Sigmoid colon (tissue), 7 donors: ENCODE data around the gene PADI1. TPM values are rescaled to one million over a fixed set of nuclear protein-coding genes. Genes with fewer than 3 reads are reported as not detected.

Experiments used
- DNase-seq: peaks from one replicate; pipeline ENCODE4 v3.0.0-alpha.2; 2019
- H3K27ac ChIP-seq, 4 donors: fragments of 200-600 bp; sonication (generic); one replicate each; pipeline ENCODE4 v1.5.1; 2016 to 2019; ENCODE audit warnings: mild to moderate bottlenecking in 1 of 4
- H3K27me3 ChIP-seq, 3 donors: fragments of 200-600 bp; sonication (generic); one replicate each; pipeline ENCODE4 v1.5.1; 2019; ENCODE audit warnings: mild to moderate bottlenecking in 1 of 3
- H3K36me3 ChIP-seq, 4 donors: fragments of 200-600 bp; sonication (generic); one replicate each; pipeline ENCODE4 v1.5.1; 2016 to 2019
- H3K4me1 ChIP-seq, 4 donors: fragments of 200-600 bp; sonication (generic); one replicate each; pipeline ENCODE4 v1.5.1; 2017 to 2019
- H3K4me3 ChIP-seq, 4 donors: fragments of 200-600 bp; sonication (generic); one replicate each; pipeline ENCODE4 v1.5.1; 2017 to 2019; ENCODE audit warnings: mild to moderate bottlenecking in 2 of 4, moderate library complexity in 1 of 4
- H3K9me3 ChIP-seq, 4 donors: fragments of 200-600 bp in 3 of 4; sonication (generic) in 3 of 4; one replicate each; pipeline versions ENCODE4 v1.5.1 to v1.6.1; 2013 to 2019
- EP300 ChIP-seq, 4 donors: sonication (generic); formaldehyde crosslinking; IDR thresholded peaks; one replicate each; pipeline ENCODE4 v1.6.1; 2017; ENCODE audit warnings: antibody characterized with exemption in 4 of 4
- POLR2A ChIP-seq, 2 donors: fragments of 450-650 bp; IDR thresholded peaks; one replicate each; pipeline ENCODE4 v1.6.1; 2016; ENCODE audit warnings: antibody characterized with exemption in 2 of 2, mild to moderate bottlenecking in 2 of 2, moderate library complexity in 2 of 2
- POLR2AphosphoS5 ChIP-seq, 4 donors: sonication (generic); formaldehyde crosslinking; IDR thresholded peaks; one replicate each; pipeline ENCODE4 v1.6.1; 2017; ENCODE audit warnings: antibody characterized with exemption in 4 of 4
- WGBS, 2 donors: extraction: QIAGEN DNeasy Blood & Tissue Kit; methylation state at CpG; one replicate each; pipeline ENCODE4 v1.1.7; 2013; 5-methylcytosine and 5-hydroxymethylcytosine counted together
- intact Hi-C: fragments of 100-400 bp; cut with DNase I; formaldehyde crosslinking; loops from one replicate; pipeline ENCODE4 v1.15.1; 2023
- polyA plus RNA-seq, 3 donors: library from polyadenylated mRNA; stranded (reverse); fragments of 200-250 nt; gene quantifications; one replicate each; pipeline ENCODE4 v1.2.3, GENCODE V29; 2013
- total RNA-seq, 4 donors: library from RNA; depleted of rRNA; stranded (reverse); fragments of >200 nt; gene quantifications; one replicate each; pipeline ENCODE4 v1.1.0, GENCODE V29; 2016
- TF ChIP-seq, protein P1 (sequence below), 4 experiments: fragments of 450-650 bp in 3 of 4; fragments of 200-600 bp in 1 of 4; IDR thresholded peaks; one replicate each; pipeline ENCODE4 v1.5.1; 2016 to 2019; ENCODE audit warnings: antibody characterized with exemption in 4 of 4, mild to moderate bottlenecking in 3 of 4, moderate library complexity in 2 of 4
- donor health status: healthy with polysubstance abuse.
- donor health status: Bipolar disorder and iron deficiency.
- donor health status: healthy.

The PADI1 gene
- total and polyA plus RNA-seq, 7 donors, result under 0.01 to 0.92 (median 0.63) TPM; not detected in 4

DNA sequence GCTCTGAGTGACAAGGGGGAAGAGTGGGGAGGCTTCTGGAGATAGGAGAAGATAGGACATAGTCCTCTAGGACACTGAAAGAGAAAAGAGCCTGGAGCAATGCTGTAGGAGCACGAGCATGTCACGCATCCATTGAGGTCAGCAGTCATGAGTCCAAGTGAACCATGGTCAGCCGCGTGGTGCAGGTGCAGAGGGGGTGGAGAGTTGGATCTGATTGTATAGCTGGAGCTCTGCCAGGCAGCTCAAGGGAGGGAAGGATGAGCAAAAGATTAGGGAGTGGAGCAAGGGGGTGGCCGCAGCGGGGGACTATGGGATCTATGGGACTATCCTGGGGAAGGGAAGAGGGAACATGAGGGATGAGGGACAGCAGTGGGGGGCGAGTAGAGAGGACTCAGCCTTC lies 14.0 kb downstream of the PADI1 start:
- H3K27me3 ChIP-seq, result peaks cover 7 to 18% (median 8%) of the 10 kb centered on the region in 3 donors
- no peak for TF ChIP-seq POLR2AphosphoS5 (IDR thresholded peaks at IDR 0.05)
- TF ChIP-seq EP300 (IDR thresholded peaks at IDR 0.05), result no peak
- TF ChIP-seq POLR2A (IDR thresholded peaks at IDR 0.05), result no peak
- TF ChIP-seq, protein P1, sequence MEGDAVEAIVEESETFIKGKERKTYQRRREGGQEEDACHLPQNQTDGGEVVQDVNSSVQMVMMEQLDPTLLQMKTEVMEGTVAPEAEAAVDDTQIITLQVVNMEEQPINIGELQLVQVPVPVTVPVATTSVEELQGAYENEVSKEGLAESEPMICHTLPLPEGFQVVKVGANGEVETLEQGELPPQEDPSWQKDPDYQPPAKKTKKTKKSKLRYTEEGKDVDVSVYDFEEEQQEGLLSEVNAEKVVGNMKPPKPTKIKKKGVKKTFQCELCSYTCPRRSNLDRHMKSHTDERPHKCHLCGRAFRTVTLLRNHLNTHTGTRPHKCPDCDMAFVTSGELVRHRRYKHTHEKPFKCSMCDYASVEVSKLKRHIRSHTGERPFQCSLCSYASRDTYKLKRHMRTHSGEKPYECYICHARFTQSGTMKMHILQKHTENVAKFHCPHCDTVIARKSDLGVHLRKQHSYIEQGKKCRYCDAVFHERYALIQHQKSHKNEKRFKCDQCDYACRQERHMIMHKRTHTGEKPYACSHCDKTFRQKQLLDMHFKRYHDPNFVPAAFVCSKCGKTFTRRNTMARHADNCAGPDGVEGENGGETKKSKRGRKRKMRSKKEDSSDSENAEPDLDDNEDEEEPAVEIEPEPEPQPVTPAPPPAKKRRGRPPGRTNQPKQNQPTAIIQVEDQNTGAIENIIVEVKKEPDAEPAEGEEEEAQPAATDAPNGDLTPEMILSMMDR (IDR thresholded peaks at IDR 0.05), result no peak
- no peak for DNase-seq
- no peak overlapping the region for H3K27ac ChIP-seq
- no peak overlapping the region for H3K4me3 ChIP-seq
- no peaks in the 10 kb centered on the region for H3K36me3 ChIP-seq
- WGBS, 2 donors, result 30 to 66% methylated on average over 7 of the region's 7 CpGs
- intact Hi-C loops, result no loop called here
- no peaks in the 10 kb centered on the region for H3K9me3 ChIP-seq
- no peaks in the 10 kb centered on the region for H3K4me1 ChIP-seq

DNA sequence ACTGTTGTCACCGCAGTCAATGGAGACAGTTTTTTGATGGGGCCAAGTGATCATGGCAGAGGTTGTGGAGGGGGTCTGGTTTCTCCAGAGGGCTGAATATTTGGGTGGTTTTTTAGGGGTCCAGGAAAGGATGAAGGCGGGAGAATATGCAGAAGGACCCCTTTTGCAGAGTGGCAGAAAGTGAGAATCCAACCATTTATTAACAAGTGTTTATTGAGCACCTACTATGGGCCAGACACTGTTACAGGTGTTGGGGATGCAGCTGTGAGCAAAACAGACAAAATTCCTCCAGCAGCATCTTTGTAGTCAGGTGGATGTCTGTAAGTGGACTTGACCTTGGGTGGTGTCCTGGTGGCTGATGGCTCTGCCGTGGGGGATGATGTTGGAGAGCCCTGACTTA lies 15.4 kb downstream of the PADI1 start:
- Histone ChIP-seq H3K4me3 (no peak overlapping the region), H3K4me1 (no peaks in the 10 kb centered on the region), H3K9me3 (no peaks in the 10 kb centered on the region), H3K27me3 (peaks cover 0 to 7% (median 0%) of the 10 kb centered on the region in 3 donors), H3K36me3 (no peaks in the 10 kb centered on the region), H3K27ac (no peak overlapping the region)
- no peak for TF ChIP-seq EP300 (IDR thresholded peaks at IDR 0.05)
- TF ChIP-seq, protein P1 (IDR thresholded peaks at IDR 0.05), result no peak
- TF ChIP-seq POLR2A (IDR thresholded peaks at IDR 0.05), result no peak
- no peak for TF ChIP-seq POLR2AphosphoS5 (IDR thresholded peaks at IDR 0.05)
- intact Hi-C loops, result no loop called here
- no peak for DNase-seq
- 84 to 87% methylated on average over 3 of the region's 3 CpGs for WGBS, 2 donors

DNA sequence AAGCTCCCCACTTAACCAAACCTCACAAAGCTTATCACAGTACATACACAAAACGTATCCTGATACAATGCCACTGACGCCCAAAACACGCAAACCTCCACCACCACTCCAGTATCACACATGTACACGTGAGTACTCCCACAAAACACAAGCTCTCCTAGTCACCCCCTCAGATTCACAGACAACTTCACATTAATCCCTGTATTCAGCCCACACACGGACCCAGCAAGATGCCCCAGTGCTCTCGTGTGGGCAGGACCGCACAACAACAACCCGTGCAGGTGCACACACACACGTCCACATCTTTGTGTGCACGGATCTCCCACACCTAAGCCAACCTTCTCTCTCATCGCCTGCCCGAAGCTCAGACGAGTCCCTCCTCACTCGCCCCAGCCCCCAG lies 17.6 kb downstream of the PADI1 start:
- no peaks in the 10 kb centered on the region for H3K27me3 ChIP-seq
- no peak overlapping the region for H3K4me3 ChIP-seq
- H3K36me3 ChIP-seq, result no peaks in the 10 kb centered on the region
- H3K4me1 ChIP-seq, result no peaks in the 10 kb centered on the region
- 88 to 92% methylated on average over 14 of the region's 14 CpGs for WGBS, 2 donors
- H3K27ac ChIP-seq, result no peak overlapping the region
- H3K9me3 ChIP-seq, result no peaks in the 10 kb centered on the region
- TF ChIP-seq EP300 (IDR thresholded peaks at IDR 0.05) (no peak), POLR2A (IDR thresholded peaks at IDR 0.05) (no peak), POLR2AphosphoS5 (IDR thresholded peaks at IDR 0.05) (no peak)
- TF ChIP-seq, protein P1 (IDR thresholded peaks at IDR 0.05), result no peak
- no peak for DNase-seq
- intact Hi-C loops, result no loop called here

DNA sequence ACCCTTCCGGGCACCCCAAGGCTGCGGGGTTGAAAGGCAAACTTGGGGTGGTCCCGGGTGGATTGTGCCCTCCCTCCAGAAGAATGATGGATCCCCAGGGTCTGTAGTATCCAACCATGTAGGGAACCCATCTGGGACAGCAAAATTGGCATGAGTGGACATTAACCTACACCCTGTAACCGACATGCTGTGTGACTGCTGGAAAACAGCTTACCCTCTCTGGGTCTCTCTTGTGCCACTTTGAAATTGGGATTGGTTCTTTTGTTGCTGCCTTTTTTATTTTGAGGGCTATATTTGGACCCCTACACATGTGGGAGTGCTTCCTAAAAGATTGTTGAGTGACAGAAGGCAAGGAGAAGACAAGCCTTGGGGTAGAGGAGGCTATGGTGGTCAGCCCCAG lies 19.5 kb downstream of the PADI1 start:
- Histone ChIP-seq H3K36me3 (no peaks in the 10 kb centered on the region), H3K9me3 (no peaks in the 10 kb centered on the region), H3K27ac (no peak overlapping the region), H3K4me1 (no peaks in the 10 kb centered on the region), H3K27me3 (no peaks in the 10 kb centered on the region), H3K4me3 (no peak overlapping the region)
- WGBS, 2 donors, result 93 to 95% methylated on average over 4 of the region's 4 CpGs
- TF ChIP-seq, protein P1 (IDR thresholded peaks at IDR 0.05), result no peak
- intact Hi-C loops, result no loop called here
- DNase-seq, result no peak

DNA sequence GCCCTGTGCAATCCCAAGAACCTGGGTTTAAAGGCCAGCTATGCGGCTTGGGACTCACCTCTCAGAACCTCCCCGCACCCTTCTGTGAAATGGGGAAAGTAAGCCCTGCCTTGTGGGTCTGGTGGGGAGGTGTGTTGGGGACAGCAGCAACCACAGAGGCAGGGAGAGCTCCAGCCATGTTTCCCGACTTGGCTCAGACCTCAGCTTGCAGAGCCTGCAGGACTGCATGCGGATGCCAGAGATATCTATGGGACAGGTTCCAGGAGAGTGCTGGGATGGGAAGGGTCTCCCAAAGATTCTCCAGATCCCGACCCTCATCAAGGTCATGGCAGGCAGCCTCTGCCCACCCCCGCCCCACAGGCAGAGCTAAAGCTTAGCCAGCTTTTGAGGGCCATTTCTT lies 20.2 kb downstream of the PADI1 start:
- no peaks in the 10 kb centered on the region for H3K4me1 ChIP-seq
- DNase-seq, result no peak
- WGBS, 2 donors, result 85 to 90% methylated on average over 6 of the region's 6 CpGs

More for the DNA sequence above, 20.2 kb downstream of the PADI1 start:
- Histone ChIP-seq H3K4me3 (no peak overlapping the region), H3K27ac (no peak overlapping the region), H3K9me3 (no peaks in the 10 kb centered on the region), H3K36me3 (no peaks in the 10 kb centered on the region), H3K27me3 (no peaks in the 10 kb centered on the region)
- intact Hi-C loops, result no loop called here
- TF ChIP-seq POLR2AphosphoS5 (IDR thresholded peaks at IDR 0.05) (no peak), POLR2A (IDR thresholded peaks at IDR 0.05) (no peak), EP300 (IDR thresholded peaks at IDR 0.05) (no peak)
- TF ChIP-seq, protein P1 (IDR thresholded peaks at IDR 0.05), result no peak
